ENCODE measurements around the gene ARHGAP42.

- TF ChIP-seq MLLT1 (IDR thresholded peaks at IDR 0.05), result no peak
- no peak for TF ChIP-seq EP300 (IDR thresholded peaks at IDR 0.05; ENCODE audit: borderline replicate concordance in 1 of 2, control insufficient read depth in 1 of 2, low read depth in 2 of 2, low read length in 2 of 2)
Observed at GRCh38 chr11:100851584-100852152, 164.6 kb downstream of the ARHGAP42 start.

Measured in GM12878 (cell line).